GM18505 (cell line): ENCODE results near the gene SMPDL3B.
"Not testable (repeated sequence)": the region's sequence is repeated elsewhere in the genome, so short reads cannot be mapped to it uniquely, and the experiment has no call there.

ENCODE experiments used
- ATAC-seq: cut with Tn5 transposase; IDR thresholded peaks from one replicate; pipeline ENCODE4 v1.9.1; 2021; ENCODE audit not compliant: unreplicated experiment
- POLR2A ChIP-seq: IDR thresholded peaks from 4 replicates; pipeline ENCODE4 v1.6.1; 2011; ENCODE audit warnings: borderline replicate concordance; ENCODE audit not compliant: insufficient read depth, insufficient read length; ENCODE audit errors: extremely low read depth

Gene SMPDL3B

GRCh38 chr1:27993241-27993640 lies 58.4 kb downstream of the SMPDL3B start:
- no peak for ATAC-seq
- no peak for TF ChIP-seq POLR2A

- ATAC-seq: no peak
These were observed 59.3 kb downstream of the SMPDL3B start for GRCh38 chr1:27994060-27994459.

GRCh38 chr1:27994526-27994925 lies 59.7 kb downstream of the SMPDL3B start:
- not testable (repeated sequence) for ATAC-seq

More at GRCh38 chr1:27994060-27994459, 59.3 kb downstream of the SMPDL3B start:
- no peak for TF ChIP-seq POLR2A

- TF ChIP-seq POLR2A: no peak
- no peak for ATAC-seq
These were observed 64.3 kb downstream of the SMPDL3B start for GRCh38 chr1:27999055-27999454.

- no peak for TF ChIP-seq POLR2A
- ATAC-seq: no peak
These were observed 67.8 kb downstream of the SMPDL3B start for GRCh38 chr1:28002600-28002999.

- ATAC-seq: not testable (repeated sequence)
These were observed 68.3 kb downstream of the SMPDL3B start for GRCh38 chr1:28003117-28003516.
